Neural cell (in vitro differentiated cells): Measurements from ENCODE around the gene TOX2. TPM values are rescaled to one million over a fixed set of nuclear protein-coding genes. Genes with fewer than 3 reads are reported as not detected.

Experiments
- H2AFZ ChIP-seq: fragments of 200-600, 300-800 bp; sonication (generic), shearing (Covaris generic); 2 replicates; pipeline ENCODE4 v1.6.0; 2014; ENCODE audit warnings: low read depth, mild to moderate bottlenecking, antibody characterized with exemption, low read length, moderate library complexity
- H3F3A ChIP-seq: fragments of 200-600 bp; shearing (Covaris generic); 2 replicates; pipeline ENCODE4 v1.6.1; 2016; ENCODE audit warnings: mild to moderate bottlenecking, moderate library complexity, mixed read lengths, antibody characterized with exemption, low read length; ENCODE audit not compliant: insufficient read depth, poor library complexity, severe bottlenecking
- H3K27ac ChIP-seq: fragments of 200-600, 300-800 bp; sonication (generic), shearing (Covaris generic); 2 replicates; pipeline ENCODE4 v1.5.1; 2014; ENCODE audit warnings: mild to moderate bottlenecking, low read length, moderate library complexity
- H3K27me3 ChIP-seq: fragments of 300-800, 200-600 bp; sonication (generic), shearing (Covaris generic); 2 replicates; pipeline ENCODE4 v1.6.0; 2014; ENCODE audit warnings: mild to moderate bottlenecking, low read depth, low read length, moderate library complexity; ENCODE audit not compliant: insufficient read depth
- H3K36me3 ChIP-seq: fragments of 300-800, 200-600 bp; sonication (generic), shearing (Covaris generic); 2 replicates; pipeline ENCODE4 v1.5.1; 2014; ENCODE audit warnings: mild to moderate bottlenecking, antibody characterized with exemption, low read length, moderate library complexity; ENCODE audit not compliant: insufficient read depth
- H3K4me2 ChIP-seq: fragments of 300-800, 200-600 bp; sonication (generic), shearing (Covaris generic); 2 replicates; pipeline ENCODE4 v1.6.0; 2014; ENCODE audit warnings: mild to moderate bottlenecking, low read length
- H3K4me3 ChIP-seq: fragments of 300-800, 200-600 bp; sonication (generic), shearing (Covaris generic); 2 replicates; pipeline ENCODE4 v1.5.1; 2014; ENCODE audit warnings: mild to moderate bottlenecking, low read length, moderate library complexity
- H3K79me2 ChIP-seq: fragments of 200-600 bp; shearing (Covaris generic); replicated peaks from 2 replicates; pipeline ENCODE4 v1.6.0; 2014; ENCODE audit warnings: mild to moderate bottlenecking, low read length, moderate library complexity; ENCODE audit not compliant: insufficient read depth
- H3K9ac ChIP-seq: fragments of 300-800, 200-600 bp; sonication (generic), shearing (Covaris generic); 2 replicates; pipeline ENCODE4 v1.6.1; 2016; ENCODE audit warnings: mild to moderate bottlenecking, low read length, mixed read lengths
- H3K9me2 ChIP-seq: fragments of 200-600 bp; shearing (Covaris generic); 2 replicates; pipeline ENCODE4 v1.6.1; 2016; ENCODE audit warnings: mild to moderate bottlenecking, low read length, mixed read lengths; ENCODE audit not compliant: insufficient read depth
- H3K9me3 ChIP-seq: fragments of 200-600, 300-800 bp; sonication (generic), shearing (Covaris generic); 2 replicates; pipeline ENCODE4 v1.6.1; 2016; ENCODE audit warnings: mild to moderate bottlenecking, mixed run types, low read length, moderate library complexity, mixed read lengths
- H4K20me1 ChIP-seq: fragments of 200-600 bp; shearing (Covaris generic); 2 replicates; pipeline ENCODE4 v1.6.1; 2016; ENCODE audit warnings: mild to moderate bottlenecking, mixed run types; ENCODE audit not compliant: insufficient read depth
- CTCF ChIP-seq: fragments of 450-650 bp; IDR thresholded peaks from 2 replicates; pipeline ENCODE4 v1.5.1; 2014; ENCODE audit warnings: antibody characterized with exemption, mild to moderate bottlenecking, moderate library complexity; ENCODE audit not compliant: poor library complexity, severe bottlenecking
- EP300 ChIP-seq: fragments of 450-650 bp; conservative IDR thresholded peaks from 2 replicates; pipeline ENCODE4 v1.6.1; 2014; ENCODE audit warnings: antibody characterized with exemption, mild to moderate bottlenecking, moderate library complexity; ENCODE audit not compliant: poor library complexity, severe bottlenecking
- EZH2 ChIP-seq: fragments of 200-600, 300-800 bp; shearing (Covaris generic), sonication (generic); IDR thresholded peaks from 2 replicates; pipeline ENCODE4 v1.6.1; 2014; ENCODE audit warnings: antibody characterized with exemption, low read length, borderline replicate concordance, mild to moderate bottlenecking; ENCODE audit not compliant: insufficient read depth, poor library complexity, severe bottlenecking
- MXI1 ChIP-seq: fragments of 450-650 bp; conservative IDR thresholded peaks from 2 replicates; pipeline ENCODE4 v1.6.1; 2014; ENCODE audit warnings: antibody characterized with exemption, mild to moderate bottlenecking; ENCODE audit not compliant: poor library complexity, severe bottlenecking
- POLR2AphosphoS5 ChIP-seq: IDR thresholded peaks from 2 replicates; pipeline ENCODE4 v1.6.1; 2012
- RAD21 ChIP-seq: fragments of 450-650 bp; conservative IDR thresholded peaks from 2 replicates; pipeline ENCODE4 v1.6.1; 2014; ENCODE audit warnings: antibody characterized with exemption, mild to moderate bottlenecking, moderate library complexity
- REST ChIP-seq: IDR thresholded peaks from 2 replicates; pipeline ENCODE4 v1.6.1; 2012; ENCODE audit warnings: borderline replicate concordance
- SMC3 ChIP-seq: fragments of 450-650 bp; conservative IDR thresholded peaks from 2 replicates; pipeline ENCODE4 v1.6.1; 2014; ENCODE audit warnings: antibody characterized with exemption, mild to moderate bottlenecking, moderate library complexity; ENCODE audit not compliant: poor library complexity
- TAF1 ChIP-seq: IDR thresholded peaks from 2 replicates; pipeline ENCODE4 v1.6.1; 2012; ENCODE audit warnings: low read depth
- polyA plus RNA-seq: library from polyadenylated mRNA; depleted of rRNA; stranded (reverse); fragments of >200 nt; gene quantifications from 2 replicates; pipeline ENCODE4 v1.2.3, GENCODE V29; 2014

The TOX2 gene
- polyA plus RNA-seq, 1 donor from 2014 or later = 0.89 TPM

- no peaks in the 10 kb centered on the region for H3K27me3 ChIP-seq
- H3F3A ChIP-seq = no peaks in the 10 kb centered on the region
- no peak overlapping the region for H3K9ac ChIP-seq
- no peak overlapping the region for H3K4me2 ChIP-seq
- no peaks in the 10 kb centered on the region for H3K36me3 ChIP-seq
- H3K27ac ChIP-seq = no peak overlapping the region
- no peaks in the 10 kb centered on the region for H3K9me2 ChIP-seq
- H3K9me3 ChIP-seq = no peaks in the 10 kb centered on the region
- TF ChIP-seq POLR2AphosphoS5 (no peak), EP300 (no peak), MXI1 (no peak), CTCF (no peak), EZH2 (no peak), SMC3 (no peak), RAD21 (no peak), REST (no peak), TAF1 (no peak)
- no peak overlapping the region for H2AFZ ChIP-seq
- no peaks in the 10 kb centered on the region for H4K20me1 ChIP-seq
- no peak overlapping the region for H3K4me3 ChIP-seq
- H3K79me2 ChIP-seq = no peaks in the 10 kb centered on the region
Measured at GRCh38 chr20:43962530-43962929, 47.9 kb downstream of the TOX2 start.

- Histone ChIP-seq H2AFZ (no peak overlapping the region), H3K27ac (no peak overlapping the region), H3K9me3 (no peaks in the 10 kb centered on the region)
Measured at GRCh38 chr20:43963233-43963632, 48.6 kb downstream of the TOX2 start.

More at GRCh38 chr20:43963233-43963632, 48.6 kb downstream of the TOX2 start:
- Histone ChIP-seq H4K20me1 (no peaks in the 10 kb centered on the region), H3K79me2 (no peaks in the 10 kb centered on the region), H3K36me3 (no peaks in the 10 kb centered on the region), H3K4me2 (no peak overlapping the region), H3K9me2 (no peaks in the 10 kb centered on the region), H3K4me3 (no peak overlapping the region), H3K27me3 (no peaks in the 10 kb centered on the region), H3F3A (no peaks in the 10 kb centered on the region), H3K9ac (no peak overlapping the region)
- TF ChIP-seq REST = no peak
- no peak for TF ChIP-seq MXI1
- TF ChIP-seq CTCF = no peak
- TF ChIP-seq TAF1 = no peak
- TF ChIP-seq RAD21 = no peak
- no peak for TF ChIP-seq EZH2
- no peak for TF ChIP-seq EP300
- TF ChIP-seq SMC3 = no peak
- no peak for TF ChIP-seq POLR2AphosphoS5
